SKM-1 (cell line): ENCODE results near the gene CBL.

ENCODE experiments used
- DNase-seq: peaks from one replicate; lab custom pipeline; 2025; ENCODE audit not compliant: unreplicated experiment; lab: John Stamatoyannopoulos, UW

CBL gene

GRCh38 chr11:119344291-119345010 lies 138.3 kb downstream of the CBL start:
- no peak for DNase-seq

- no peak for DNase-seq
Measured at GRCh38 chr11:119345685-119346084, 139.5 kb downstream of the CBL start.

GRCh38 chr11:119346605-119347004 lies 140.5 kb downstream of the CBL start, which contains the start of gene MFRP:
TSS of gene MFRP (minus strand) at chr11:119346705. CDS start at chr11:119346513, 192 bp downstream.
- DNase-seq: no peak

GRCh38 chr11:119347242-119347641 lies 141.1 kb downstream of the CBL start:
- DNase-seq: no peak

- no peak for DNase-seq
Measured at GRCh38 chr11:119347940-119348605, 141.9 kb downstream of the CBL start.

- DNase-seq: no peak
Measured at GRCh38 chr11:119350302-119350701, 144.2 kb downstream of the CBL start.

GRCh38 chr11:119351232-119351631 lies 145.1 kb downstream of the CBL start:
- no peak for DNase-seq

- DNase-seq: no peak
Measured at GRCh38 chr11:119352857-119353260, 146.7 kb downstream of the CBL start.

GRCh38 chr11:119355091-119355843 lies 149.1 kb downstream of the CBL start:
- no peak for DNase-seq

- DNase-seq: no peak
Measured at GRCh38 chr11:119356349-119357031, 150.4 kb downstream of the CBL start.

- no peak for DNase-seq
Measured at GRCh38 chr11:119357074-119357473, 150.9 kb downstream of the CBL start.
